Lower leg skin (tissue), 3 donors: ENCODE measurements around the gene FSTL1.

Experiments used
- POLR2A ChIP-seq, 2 donors: fragments of 450-650 bp; IDR thresholded peaks; one replicate each; pipeline ENCODE4 v1.6.1; 2016 to 2017; ENCODE audit warnings: antibody characterized with exemption in 2 of 2, mild to moderate bottlenecking in 1 of 2, moderate library complexity in 1 of 2
- TF ChIP-seq, protein P1 (sequence below), 3 donors: fragments of 450-650 bp; IDR thresholded peaks; one replicate each; pipeline ENCODE4 v1.5.1; 2016; ENCODE audit warnings: antibody characterized with exemption in 3 of 3, mild to moderate bottlenecking in 3 of 3, moderate library complexity in 2 of 3

DNA sequence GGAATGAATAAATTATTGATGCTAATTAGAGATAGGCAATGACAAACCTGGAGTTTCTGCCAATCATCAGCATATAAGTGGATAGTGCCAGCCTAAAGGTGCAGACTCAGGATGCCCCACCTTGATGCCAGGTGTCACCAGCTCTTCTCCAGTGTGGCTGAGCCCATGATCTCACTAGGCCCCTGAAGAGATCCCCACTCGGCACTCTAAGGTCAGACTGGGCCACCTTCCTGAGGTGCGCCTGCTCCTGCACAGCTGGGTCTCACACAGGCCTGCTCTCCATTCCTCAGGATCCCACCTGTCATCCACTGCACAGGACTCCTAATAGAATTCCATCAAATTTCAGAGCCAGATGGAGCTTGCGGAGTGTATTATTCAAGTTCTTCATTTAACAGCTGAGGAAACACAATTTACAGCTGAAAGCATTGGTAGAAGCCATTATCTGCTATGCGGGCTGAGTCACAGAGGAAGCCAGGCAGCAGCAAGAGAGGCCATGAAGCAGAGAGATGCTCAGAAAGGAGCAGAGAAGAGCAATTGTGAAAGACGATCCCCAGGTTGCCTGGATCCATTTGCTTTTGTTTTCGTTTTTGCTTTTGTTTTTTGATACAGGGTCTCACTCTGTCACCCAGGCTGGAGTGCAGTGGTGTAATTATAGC, 25.1 kb upstream of the FSTL1 start:
- TF ChIP-seq, protein P1, sequence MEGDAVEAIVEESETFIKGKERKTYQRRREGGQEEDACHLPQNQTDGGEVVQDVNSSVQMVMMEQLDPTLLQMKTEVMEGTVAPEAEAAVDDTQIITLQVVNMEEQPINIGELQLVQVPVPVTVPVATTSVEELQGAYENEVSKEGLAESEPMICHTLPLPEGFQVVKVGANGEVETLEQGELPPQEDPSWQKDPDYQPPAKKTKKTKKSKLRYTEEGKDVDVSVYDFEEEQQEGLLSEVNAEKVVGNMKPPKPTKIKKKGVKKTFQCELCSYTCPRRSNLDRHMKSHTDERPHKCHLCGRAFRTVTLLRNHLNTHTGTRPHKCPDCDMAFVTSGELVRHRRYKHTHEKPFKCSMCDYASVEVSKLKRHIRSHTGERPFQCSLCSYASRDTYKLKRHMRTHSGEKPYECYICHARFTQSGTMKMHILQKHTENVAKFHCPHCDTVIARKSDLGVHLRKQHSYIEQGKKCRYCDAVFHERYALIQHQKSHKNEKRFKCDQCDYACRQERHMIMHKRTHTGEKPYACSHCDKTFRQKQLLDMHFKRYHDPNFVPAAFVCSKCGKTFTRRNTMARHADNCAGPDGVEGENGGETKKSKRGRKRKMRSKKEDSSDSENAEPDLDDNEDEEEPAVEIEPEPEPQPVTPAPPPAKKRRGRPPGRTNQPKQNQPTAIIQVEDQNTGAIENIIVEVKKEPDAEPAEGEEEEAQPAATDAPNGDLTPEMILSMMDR (IDR thresholded peaks at IDR 0.05): no peak
- TF ChIP-seq POLR2A (IDR thresholded peaks at IDR 0.05): no peak
